Stimulated activated CD4-positive, alpha-beta T cell treated with anti-CD3 and anti-CD28 coated beads, Interleukin-2, amount 100 ng/mL, for 24 hours (primary cell): ENCODE measurements around the gene PTTG1IP2.
"Not testable (repeated sequence)": the region's sequence is repeated elsewhere in the genome, so short reads cannot be mapped to it uniquely, and the experiment has no call there.

Experiments
- DNase-seq, 2 donors: peaks; one replicate each; pipeline ENCODE4 v3.0.0-alpha.2; 2020

The PTTG1IP2 gene

DNA sequence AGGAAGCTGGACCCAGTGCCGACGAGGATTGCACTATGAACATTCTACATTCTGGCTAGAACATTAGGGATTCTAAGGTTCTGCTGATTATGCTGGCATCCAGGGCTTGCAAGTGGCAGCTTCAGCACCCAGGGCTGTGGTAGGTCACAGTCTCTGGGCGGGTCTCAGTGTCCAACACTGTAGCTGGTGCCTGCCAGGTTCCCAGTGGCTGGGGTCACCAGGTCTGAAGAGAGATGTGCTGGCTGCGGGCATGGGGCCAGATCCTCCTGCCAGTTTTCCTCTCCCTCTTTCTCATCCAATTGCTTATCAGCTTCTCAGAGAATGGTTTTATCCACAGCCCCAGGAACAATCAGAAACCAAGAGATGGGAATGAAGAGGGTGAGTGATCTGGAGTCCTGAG lies at the start of gene PTTG1IP2:
PTTG1IP2 (plus strand) TSS at position 86 of the 400 bp plus-strand sequence; CDS start at position 234, 148 bp downstream.
- DNase-seq, result no peak

DNA sequence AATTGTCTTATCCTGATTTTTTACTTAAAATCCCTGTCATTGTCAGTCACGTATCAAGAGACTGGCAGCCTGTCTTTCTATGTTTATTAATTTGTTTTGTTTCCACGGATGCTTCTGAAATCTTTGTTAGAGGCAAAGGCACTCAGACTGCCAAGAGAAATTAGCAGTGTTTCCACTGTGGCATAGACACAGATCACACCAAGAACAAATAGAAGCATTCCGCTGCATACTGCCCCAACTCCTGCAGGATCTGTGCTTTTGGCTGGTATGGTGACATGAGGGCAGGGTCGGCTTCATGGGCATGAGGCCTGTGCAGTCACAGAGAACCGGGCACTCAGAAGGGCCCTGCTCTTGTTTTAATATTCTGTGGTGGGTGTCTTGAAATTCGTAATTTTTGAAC lies 47.8 kb upstream of the PTTG1IP2 start:
- no peak for DNase-seq

DNA sequence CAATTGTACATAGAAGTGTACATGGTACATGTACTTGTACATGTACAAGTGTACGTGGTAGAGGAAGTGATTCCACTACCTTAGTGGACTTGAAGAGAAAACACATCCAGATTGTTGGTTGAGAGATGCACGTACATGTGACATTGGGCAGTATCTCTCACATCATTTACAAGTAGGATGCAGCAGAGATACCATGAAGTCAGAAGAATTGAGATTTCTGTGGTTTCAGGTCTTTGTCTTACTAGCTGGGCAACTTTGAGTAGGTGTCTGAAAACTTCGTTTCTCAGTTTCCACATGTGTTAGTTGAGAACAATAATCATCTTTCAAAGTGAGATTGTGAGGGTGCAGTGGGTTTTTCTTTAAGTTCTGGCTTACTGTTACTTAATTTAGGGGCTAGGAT lies 44.7 kb upstream of the PTTG1IP2 start:
- DNase-seq, result no peak

DNA sequence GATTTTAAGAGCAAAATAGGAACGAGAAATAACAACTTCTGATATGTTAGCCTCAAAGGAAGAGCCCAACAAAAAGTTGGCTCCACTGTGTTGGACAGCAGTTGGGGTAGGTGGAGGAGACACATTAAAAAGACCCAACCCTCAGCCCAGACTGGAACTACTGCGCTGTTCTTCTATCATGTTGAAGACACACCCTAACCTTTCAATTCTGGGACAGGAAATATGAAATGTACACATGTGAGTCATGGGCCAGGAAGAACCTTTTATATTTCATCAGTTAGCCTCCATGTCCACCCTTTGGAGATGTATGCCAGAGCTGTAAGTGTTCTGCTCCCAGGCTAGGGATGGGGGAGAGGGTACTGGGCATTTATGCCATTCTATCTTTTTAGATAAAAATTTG lies 44.1 kb upstream of the PTTG1IP2 start:
- DNase-seq, result no peak

DNA sequence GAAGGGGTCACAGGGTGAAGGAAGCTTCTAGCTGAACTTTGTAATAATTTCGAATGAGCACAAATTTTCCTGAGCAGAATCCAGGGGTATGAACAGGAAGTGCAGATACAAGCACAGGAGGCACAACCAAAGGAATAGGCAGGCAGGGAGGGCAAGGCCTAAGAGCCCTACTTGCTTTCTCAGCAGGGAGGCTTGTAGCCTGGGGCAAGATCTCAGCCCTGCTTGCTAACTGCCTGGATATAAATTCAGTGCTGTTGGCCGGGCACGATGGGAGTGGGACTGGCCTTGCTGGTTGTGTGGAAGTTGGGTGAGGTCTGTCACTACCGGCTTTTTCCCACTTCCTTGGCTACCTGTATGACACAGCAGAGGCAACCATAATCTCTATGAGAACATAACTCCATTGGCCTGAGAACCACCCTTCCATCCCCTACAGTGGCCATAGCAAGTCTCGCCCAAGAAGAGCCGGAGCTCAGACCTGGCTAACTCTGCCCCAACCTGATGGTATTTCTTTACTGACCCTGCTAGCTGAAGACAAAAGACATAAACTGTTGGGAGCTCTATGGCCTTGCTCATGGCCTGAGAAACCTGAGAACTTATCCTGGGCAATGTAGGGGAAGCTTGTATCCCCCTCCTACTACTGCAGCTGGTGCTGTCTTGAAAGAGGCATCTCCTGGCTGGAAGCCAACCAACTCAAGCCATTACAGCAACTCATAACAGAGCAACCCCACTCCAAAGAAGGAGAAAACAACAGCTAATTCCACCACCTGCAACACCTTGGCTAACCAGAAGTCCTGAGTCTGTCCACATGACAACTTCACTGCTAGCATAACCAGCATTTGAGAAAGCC lies 38.6 kb upstream of the PTTG1IP2 start:
- DNase-seq, result no peak

DNA sequence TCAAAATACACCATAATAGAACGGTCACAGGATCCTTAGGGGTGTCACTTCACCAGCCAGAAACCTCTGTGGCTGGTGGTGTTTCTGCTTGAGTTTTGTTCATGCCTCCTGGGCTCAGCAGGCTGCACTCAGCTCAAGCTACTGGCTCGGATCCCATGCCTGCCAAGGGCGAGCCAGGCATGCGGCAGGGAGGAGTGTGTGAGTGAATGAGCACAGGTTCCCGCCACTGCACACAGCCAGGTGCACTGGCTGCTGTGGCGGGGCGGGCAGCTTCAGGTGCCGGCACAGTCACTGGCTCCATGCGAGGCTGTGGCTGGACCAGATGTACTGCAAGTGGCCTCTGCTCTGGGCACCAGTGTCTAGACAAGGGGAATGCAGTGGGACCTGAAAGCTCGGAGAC lies 36.7 kb upstream of the PTTG1IP2 start:
- no peak for DNase-seq

DNA sequence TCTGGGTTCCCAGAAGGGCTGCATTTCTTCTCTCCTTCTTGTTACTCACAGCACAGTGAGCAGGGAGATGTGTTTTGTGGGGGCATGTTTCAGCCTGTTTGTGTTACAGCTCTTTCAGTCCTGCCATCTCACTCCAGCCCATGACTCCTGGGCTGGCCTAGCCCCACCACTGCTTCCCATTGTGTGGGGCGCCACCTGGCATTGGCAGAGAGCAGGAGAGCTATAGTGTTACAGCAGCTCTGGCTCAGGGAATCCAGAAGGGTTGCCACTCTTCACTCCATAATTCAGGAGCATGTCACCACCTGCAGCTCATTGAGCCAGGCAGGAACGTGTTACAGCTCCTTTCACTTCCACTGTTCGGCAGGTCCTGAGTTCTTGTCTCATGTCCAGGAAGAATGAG lies 36.2 kb upstream of the PTTG1IP2 start:
- DNase-seq, result no peak

DNA sequence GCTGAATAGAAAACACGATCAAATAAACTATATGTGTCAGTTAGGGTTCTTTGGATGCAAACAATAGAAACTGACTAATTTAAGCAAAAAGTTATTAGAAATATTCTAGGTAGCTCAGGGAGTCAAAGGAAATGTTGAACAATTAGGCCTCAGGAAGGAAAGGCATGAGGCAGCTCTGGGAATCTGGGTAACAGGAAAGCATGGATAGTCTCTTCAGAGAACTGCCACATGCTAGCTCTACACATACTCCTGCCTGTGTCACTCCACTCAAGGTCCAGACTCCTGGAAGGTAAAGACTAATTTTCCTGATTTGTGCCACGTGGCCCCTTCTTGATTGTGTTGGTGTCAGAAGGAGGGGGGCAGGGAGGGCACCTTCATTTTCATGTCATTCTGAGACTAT lies 23.8 kb upstream of the PTTG1IP2 start:
- no peak for DNase-seq

DNA sequence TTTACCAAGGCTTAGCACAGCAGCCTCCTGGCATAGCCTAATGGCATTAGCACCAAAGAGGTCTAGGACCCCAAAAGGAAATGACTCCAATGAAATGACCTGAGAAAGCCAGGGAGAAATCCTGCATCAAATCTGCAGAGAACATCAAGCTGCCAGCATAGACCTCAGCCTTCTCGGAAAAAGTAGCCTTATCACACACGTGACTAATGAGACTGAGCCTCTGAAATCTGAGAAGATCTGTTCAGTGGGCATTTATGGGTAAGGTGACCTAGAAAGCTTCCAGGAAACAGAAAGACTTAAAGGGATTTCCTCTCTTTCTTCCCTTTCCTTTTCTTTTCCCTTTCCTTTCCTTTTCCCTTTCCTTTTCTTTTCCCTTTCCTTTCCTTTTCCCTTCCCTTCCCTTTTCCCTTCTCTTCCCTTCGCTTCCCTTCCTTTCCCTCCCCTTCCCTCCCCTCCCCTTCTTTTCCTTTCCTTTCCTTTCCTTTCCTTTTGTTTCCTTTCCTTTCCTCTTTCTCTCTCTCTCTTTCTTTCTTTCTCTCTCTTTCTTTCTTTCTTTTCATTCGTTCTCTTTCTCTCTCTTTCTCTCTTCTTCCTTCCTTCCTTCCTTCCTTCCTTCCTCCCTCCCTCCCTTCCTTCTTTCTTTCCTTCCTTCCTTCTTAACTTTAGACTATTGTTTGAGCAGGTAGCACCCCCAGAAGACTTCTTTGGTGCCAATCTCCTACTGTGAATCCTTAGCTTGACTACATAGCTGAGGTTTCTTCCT lies 23.1 kb upstream of the PTTG1IP2 start:
- no peak for DNase-seq

DNA sequence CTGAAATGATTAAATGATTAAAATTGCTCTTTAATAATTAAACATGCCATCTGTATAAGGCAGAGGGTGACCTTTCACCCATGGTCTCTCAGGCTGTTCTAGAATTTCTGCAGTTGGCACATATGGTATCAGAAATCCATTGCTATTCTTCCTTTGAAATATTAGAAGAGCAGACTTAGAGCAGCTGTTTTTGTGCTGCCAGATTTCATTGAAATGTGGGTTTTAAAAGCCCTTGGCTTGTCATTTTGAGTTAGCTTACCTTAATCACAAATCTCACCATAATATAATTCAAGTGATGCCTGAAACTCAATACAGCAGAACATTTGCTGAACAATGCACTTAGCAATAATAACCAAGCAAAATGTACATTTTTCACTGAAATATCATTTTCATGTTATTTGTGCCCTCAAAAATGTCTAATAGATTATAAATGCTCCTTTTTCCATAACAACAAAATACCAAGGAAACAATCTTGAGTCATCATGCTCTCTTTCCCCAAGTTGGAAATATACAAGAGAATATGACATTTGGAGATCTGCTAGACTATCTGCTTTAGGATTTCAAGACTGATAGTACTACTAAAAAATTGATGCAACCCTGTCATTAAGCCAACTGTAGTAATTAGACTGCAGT lies 16.1 kb upstream of the PTTG1IP2 start:
- DNase-seq, result no peak

DNA sequence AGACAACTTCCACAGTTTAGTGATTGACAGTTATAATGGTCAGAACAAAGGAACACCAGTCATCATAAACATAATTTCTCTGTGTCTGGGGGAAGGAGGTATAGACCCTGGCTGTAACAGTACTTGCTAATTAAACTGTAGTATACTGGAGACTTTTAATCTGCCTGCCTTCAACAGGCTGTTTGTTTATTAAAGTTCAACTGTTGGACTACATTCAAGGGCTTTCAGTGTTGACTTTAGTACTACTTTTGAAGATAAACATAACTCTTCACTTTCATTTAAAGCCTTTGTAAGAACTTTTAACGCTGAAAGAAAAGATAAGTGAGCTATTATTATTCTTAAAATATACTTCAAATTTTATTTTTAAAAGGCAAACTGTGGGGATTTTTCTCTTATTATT lies 15.5 kb upstream of the PTTG1IP2 start:
- no peak for DNase-seq

DNA sequence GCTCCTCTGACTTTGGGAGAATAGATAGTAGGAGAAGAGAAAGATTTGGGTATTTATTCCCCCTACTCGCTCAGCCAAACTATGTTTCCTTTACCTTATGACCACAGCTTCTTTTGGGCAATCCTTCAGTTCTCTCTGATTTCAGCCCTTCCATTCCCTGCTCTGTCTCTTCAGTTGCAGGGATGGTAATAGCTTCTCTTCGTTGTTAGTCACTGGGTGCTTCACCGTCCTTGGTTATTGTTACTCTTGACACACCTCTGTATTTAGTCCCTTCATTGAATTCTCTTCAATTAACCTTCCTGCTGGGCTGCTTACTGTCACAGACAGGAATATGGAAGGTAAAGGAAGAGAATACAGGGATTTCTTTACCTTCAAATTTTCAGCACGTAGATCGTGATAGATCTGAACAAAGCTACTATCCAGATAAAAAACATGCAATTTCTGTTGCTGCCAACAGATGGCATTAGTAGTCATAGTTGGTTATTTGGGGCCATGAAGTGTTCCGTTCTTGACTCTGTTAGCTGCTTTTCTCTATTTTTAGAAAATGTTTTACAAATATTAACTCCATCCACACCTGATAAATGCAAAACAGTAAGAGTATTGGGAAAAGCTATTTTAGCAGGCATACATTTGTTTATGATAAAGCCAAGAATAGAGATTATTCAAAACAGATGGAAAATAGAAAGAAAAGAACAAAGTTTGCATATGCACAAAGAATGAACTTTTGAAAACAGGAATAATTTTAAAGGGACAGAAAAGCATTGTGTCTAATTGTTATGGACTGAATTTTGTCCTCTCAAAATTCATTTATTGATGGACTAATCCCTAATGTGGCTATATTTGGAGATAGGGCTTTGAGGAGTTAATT lies 14.0 kb upstream of the PTTG1IP2 start:
- DNase-seq, result no peak

DNA sequence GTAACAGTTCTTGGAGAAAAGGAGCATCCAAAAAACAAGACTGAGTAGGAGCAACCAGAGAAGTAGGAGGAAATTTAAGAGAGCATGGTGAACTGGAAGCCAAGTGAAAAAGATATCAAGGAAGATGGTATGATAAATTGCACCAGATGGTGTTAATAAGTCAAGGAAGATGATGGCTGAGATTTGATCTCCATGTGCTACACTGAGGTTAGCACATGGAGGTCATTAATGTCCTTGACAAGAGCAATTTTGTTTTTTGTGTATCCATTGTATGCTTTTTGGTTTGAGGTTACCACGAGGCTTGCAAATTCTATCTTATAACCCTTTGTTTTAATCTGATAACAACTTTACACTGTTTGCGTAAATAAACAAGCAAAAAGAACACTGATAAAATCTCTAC lies 11.3 kb upstream of the PTTG1IP2 start:
- DNase-seq, result no peak

DNA sequence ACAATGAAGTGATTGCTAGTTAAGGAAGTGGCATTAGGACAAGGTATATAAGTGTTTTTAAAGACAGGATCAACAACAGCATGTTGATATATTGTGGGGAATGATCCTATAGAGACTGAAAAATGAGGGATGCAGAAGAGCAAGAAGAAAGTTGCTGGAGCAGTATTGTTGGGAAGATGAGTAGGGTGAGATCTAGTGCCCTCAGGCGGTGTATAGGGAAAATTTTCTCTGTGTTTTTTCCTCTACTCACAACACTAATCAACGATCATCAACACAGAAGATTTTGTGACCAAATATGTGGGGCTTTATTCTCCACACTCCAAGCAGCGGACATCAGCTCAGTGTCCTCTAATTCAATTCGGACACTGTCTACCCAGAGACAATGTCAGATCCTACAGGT lies 9.6 kb upstream of the PTTG1IP2 start:
- no peak for DNase-seq

DNA sequence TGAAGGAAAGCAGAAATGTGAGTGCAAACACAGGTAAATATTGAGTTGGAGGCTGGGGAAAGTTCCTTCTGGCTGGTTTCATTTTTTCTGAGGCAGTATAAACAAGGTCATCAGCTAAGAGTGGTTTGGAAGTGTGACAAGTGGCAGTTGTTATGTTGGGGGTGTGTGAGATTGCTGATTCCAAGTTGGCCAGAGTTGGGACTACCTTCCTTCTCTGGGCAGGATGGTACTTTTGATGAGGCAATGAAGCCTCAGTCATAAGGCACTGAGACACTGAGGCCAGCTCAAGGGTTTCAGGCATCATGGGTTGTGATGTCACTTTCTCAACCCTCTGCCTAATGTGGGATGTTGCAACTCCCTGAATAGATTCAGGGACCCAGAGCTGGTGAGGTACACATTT lies 8.2 kb upstream of the PTTG1IP2 start:
- no peak for DNase-seq

DNA sequence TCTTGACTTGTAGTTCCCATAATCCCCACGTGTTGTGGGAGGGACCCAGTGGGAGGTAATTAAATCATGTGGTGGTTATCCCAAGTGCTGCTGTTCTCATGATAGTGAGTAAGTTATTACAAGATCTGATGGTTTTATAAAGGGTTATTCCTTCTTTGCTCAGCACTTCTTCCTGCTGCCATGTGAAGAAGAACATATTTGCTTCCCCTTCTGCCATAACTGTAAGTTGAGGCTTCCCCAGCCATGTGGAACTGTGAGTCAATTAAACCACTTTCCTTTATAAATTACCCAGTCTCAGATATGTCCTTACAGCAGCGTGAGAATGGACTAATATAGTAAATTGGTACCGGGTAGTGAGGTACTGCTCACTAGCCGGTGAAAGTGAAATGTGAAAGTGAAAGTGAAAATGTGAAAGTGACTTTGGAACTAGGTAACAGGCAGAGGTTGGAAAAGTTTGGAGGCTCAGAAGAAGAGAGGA lies 6.2 kb upstream of the PTTG1IP2 start:
- not testable (repeated sequence) for DNase-seq

DNA sequence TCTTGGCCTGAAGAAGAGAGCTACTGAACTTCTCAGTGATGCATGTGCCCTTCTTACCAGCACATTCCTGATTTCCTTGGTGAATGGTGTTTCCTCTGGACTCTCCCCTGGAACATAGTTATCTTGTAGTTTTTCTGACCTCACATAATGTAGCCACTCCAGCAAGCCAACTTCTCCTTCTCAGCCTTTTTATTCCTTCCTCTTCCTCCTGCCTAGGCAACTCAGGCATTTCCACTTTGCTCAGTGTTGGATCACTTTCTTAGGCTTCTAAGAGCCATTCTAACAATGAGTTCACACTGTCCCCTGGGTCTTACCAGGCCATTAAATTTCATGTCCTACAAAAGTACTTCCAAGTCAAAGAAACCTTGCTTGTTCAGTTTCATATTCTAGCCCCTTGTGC lies 3.6 kb upstream of the PTTG1IP2 start:
- DNase-seq, result no peak

DNA sequence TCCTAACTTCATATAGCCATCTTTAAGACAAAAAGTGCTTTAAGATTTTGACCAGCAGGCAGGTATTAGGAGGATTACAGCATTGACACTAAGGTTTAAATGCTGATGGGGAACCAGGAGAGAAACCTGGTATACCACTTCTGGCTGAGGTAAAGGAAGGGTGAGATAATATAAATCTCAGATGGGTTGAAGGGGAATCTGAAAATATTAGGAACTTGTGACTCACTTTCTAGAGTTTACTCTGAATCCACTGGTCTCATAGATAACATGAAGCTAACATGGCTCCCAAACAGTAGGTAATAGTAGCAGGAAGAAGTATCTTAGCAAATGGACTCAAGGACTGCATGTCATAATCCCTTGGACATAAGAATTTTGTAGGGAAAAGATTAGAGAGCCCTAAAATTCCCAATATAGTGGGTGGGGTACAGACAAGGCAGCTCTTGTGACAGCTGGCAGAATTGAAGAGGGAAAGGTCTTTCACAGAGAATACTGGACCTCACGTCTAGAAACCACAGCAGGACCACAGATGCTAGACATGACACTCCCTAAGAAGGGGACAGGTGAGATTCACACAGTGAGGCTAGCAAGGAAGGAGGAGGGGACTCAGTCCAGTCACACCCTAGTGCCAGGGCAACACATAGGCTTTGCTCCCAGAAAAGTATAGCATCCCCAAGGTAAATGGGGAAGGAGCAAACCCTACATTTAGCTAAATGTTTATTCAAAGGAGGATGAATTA lies 3.5 kb downstream of the PTTG1IP2 start:
- no peak for DNase-seq

DNA sequence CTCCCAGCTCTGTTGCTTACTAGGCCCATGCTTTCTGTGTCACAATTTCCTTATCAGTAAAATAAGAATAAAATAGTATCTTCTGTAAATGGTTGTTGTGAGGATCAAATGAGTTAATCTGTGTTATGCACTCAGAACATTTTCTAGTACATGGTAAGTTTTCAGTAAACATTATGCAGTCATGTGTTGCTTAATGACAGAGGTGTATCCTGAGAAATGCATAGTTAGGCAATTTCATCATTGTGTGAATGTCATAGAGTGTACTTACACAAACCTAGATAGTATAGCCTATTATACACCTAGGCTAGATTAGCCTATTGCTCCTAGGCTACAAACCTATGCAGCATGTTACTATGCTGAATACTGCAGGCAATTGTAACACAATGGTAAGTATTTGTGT lies 4.4 kb downstream of the PTTG1IP2 start:
- no peak for DNase-seq

DNA sequence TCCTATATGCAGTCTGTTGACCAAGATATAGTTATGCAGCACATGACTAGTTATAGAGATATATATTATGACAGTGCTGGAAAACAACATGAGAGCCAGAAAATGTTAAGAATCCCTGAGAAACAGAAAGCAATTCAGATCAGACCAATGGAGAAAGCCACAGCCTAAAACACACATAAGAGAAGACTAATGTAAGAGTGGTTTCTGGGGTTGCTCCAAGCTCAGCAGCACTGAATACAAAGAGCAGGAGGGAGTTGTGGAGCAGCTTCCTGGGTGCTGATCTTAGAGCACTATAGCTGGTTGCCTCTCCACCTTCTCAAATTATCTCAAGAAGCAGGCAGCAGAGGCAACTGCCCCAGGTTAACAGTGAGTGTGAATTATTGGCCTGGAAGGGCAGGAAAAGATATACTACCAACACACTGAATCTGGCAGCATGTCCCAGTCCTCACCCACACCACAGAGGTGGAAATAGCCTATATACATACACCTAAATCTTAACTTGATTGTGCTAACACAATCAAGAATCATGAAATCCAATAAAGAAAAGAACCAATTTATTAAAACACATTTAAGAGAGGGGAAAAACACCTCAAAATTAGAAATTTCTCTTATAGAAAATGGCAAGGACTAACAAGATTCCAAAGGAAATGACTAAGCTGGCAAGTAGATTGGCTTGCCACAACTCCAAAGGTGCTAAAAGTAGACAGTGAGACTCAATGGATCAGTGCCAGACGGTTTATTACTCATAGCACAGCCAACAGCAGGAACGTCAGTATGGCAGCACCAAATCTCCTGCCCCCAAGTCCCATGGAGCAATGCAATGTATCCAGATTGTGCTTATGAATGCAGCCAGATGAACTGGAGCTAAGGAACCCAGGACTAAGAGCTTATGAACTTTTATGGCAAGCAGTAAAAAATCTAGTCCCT lies 5.1 kb downstream of the PTTG1IP2 start:
- DNase-seq, result no peak

DNA sequence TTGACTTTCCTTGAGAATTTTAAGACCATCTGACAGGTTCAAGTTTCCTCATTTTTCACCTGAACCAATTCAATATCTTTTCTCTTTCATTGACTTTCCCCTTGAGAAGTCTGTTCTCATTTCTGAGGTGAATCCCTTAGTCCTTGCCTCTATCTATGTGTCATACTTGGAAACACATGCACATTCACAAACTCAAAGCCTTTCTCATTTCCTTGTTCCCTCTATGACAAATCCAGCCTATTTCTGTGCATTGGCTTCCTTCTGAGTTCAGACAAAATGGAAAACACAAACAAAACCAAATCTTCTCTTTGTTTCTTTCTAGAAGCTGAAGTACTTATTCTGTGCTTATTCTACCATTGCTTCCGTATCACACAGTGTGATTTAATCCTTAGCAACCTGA lies 13.8 kb downstream of the PTTG1IP2 start:
- DNase-seq, result no peak
